HT1080 (cell line): ENCODE results near the gene TNN. TPM values are rescaled to one million over a fixed set of nuclear protein-coding genes. Genes with fewer than 3 reads are reported as not detected.

Experiments used
- DNase-seq: peaks from one replicate; pipeline ENCODE4 v3.0.0-alpha.2; 2015; ENCODE audit warnings: low read depth
- total RNA-seq: library from RNA; depleted of rRNA; stranded (reverse); fragments of >200 nt; shearing (Covaris generic); gene quantifications from 2 replicates; pipeline ENCODE4 v1.2.3, GENCODE V29; 2014

Gene TNN
- total RNA-seq, 1 experiment from 2014 or later: 0.06 TPM

DNA sequence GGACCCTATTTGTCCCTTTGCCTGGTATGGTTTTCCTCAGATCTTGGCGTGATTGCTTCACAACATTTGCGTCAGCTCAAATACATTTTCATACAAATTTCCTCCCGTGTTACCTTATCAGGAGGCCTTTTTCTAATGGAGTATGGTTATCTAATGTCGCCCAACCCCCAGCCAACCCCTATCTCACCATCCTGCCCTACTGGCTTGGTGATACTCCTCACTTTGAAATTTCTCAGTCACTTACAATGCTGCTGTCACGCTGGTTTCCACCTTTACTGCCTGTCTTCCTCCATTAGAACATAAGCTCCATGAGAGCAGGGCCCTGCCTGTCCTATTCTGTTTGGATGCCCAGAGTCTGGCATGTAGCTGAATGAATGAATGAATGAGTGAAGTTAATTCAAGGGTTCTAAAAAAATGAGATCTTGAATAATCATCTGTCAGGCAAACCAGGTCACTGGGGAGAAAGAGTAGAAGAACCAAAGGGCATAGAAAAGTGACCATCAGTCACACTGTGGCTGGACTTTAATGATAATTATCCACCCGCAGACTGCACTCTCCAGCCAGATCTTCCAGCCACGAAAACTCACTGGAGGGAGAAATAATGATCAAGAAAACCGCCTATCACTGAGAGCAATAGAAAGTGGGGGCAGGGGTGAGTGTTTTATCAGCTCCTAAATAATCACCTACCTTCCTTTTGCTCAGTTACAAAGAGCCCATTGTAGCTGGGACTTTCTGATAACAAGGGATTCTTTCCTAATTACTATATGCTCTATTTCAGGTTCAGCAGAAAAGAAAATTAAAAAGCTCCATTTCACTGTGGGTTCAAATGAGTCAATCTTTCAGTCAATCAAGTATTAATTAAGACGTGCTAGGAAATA is 103.6 kb downstream of the TNN start:
- DNase-seq: no peak

DNA sequence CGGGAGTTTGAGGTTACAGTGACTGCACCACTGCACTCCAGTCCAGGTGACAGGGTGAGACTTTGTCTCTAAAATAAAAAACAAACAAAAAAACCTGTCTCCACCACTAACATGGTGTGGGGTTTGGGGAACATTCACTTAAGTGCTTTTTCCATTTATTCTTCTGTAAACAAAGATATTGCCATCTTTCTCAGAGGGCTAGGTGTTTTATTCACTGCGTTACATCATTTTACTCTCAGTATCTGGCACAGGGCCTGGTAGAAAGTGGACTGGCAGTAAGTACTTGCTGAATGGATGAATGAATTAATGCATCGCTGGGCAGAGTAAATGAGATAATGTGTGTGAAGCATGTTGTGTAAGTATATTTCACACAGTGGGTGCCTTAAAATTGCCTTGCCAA is 104.9 kb downstream of the TNN start:
- DNase-seq: no peak

DNA sequence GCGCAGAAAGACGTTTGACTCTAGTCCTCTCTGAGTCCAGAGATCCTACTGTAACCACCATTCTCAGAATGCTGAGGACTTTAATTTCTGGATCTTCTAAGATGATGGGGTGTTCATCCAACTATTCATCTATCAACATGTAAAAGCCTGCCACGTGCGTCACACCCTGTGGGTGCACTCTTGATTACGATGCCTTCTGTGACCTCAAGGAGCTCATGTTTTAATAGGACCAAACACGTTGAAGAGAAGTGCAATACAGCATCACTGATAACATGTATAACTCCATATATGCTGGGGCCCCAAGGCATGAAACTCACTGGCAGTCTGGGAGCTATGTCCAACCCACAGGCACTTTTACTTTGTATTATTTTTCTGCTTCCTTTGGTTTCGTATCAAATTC is 105.9 kb downstream of the TNN start:
- no peak for DNase-seq

DNA sequence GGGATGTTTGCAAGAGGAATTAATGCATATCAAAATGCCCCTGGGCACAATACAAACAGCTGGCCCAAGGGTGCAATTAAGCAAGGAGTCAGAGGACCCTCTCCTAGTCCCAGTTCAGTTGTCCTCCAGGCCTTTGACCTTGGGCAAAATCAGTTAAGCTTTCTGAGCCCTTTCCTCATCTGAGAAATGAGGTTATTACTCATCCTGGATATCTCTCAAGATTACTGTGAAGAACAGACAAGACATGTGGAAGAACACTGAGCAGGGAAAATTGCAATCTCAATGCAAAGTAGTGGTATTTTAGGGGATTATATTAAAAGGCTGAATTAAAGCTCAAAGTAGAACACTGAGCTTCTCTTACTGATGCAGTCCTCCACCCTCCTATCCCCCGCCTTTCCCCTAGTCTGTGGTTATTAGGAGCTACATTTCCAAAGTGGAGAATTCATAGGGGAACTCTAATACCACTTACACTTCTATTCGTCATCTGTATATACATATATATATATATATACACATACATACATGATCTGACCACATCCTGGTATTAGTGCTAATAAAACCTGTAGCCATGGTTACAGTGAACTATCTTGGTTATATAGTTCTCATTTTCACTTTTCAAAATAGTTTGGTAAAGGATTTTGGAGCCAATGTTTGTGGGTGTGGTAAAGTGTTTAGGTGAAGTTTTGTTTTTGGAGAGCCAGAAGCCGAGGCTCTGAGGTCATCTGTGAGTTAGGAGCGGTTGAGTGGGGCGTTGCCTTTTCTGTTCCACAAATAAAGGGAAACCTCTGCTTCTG is 106.9 kb downstream of the TNN start:
- no peak for DNase-seq

DNA sequence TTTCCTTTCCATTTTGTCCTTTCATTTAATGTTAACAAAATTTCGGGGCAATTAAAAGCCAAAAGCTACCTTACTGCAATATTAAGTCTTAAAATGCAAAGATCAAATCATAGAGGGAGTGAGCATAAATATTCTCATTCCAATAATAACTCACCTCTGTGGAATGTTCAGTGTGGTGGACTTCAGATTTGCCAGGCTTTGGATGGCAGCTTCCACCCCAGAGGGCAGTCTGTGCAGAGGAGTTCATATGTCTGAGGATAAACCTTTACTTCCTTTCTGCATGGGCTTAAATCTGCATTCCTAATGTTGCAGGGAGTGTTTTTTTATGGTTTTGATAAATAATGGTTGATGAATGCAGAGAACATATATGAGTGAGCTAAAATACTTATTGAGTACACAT is 108.6 kb downstream of the TNN start:
- peak; percentile 56 for DNase-seq

DNA sequence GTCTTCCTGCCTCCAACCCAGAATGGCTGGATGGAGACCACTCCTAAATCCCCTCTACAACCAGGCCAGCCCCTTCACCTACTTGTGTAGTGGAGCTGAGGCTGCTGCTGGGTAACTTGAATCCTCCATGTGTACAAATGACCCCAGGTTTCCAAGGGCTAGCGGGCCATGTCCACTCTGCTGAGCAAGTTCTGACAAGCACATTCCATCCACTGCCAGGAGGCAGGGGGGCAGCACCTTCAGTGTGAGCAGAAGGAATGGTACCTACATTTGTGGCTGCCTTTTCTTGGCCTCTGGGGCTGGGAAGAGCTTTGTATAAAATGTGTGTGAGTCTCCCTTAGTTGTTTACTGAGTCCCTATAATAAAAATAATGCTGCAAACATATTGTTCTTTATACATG is 110.4 kb downstream of the TNN start:
- DNase-seq: no peak

DNA sequence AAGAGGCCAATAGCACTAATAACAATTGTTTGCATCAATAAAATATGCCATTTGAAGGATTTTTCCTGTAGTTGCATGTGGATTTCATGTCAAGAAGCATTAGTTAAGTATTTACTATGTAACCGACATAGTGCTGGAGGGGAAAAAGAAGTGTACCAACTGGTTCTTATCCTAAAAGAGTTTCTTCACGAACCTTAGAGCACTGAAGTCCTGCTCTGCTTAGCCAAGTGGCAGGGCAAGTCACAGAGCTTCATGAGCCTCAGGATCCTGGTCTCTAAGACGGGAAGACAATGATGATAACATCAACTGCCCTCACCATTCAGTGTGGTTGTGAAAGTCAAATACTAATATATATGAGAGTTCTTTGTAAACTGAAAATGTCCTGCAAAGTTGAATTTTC is 110.8 kb downstream of the TNN start:
- DNase-seq: no peak

DNA sequence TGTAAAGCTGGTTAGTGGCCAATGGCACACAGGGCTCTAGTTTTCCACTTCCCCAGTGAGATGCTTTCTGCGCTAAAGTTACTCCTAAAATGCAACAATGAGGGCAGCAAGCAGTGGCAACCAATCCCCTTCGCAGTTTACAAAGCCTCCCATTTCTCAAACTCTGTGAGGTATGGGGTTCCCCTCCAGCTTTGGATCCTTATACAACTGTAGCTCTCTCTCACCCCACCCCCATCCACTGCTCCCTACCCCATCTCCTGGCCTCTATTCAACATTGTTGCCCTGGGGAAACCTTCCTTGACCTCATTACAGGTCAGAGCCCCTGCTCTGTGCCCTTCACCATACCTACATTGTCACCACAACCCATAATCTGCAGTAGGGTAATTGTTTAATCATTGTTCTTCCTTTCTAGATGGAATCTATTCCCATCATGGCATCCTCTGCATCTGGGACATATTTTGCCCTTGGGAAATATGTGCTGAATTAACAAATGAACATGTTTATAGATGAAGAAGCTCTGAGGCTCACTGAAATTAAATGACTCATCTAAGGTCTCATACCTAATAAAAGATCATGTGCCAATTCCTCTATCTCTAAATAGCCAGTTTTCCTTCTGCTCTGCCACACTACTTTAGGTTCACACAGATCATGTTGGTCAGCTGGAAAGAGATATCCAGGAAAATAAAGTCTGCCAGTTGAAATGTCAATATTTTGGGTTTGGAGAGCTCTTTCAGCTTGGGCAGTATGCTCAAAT is 112.4 kb downstream of the TNN start:
- no peak for DNase-seq

DNA sequence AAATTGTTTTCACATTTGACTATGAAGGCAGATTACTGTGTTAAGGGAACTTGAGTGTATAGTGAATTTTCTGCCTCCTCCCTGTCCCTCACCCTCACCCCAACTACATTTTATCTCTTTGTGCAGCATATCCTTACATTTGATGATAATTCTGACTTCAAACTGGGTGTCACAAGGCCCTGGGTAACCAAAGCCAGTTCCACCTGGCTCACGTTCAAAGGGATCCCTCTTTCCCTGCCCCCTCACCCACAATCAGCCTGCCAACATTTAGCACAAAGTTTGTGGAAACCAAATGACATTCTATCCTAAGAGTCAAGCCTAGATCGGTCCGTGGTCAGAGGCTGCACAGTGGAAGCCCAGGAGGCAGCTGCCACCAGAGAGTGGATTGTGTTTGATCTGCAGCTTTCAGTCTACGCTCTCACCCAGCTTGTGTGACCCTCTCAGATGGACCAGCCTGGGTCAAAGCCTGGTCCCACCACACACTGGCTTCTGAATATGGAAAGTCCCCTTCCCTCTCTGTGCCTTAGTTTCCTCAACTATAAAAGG is 114.6 kb downstream of the TNN start:
- no peak for DNase-seq

DNA sequence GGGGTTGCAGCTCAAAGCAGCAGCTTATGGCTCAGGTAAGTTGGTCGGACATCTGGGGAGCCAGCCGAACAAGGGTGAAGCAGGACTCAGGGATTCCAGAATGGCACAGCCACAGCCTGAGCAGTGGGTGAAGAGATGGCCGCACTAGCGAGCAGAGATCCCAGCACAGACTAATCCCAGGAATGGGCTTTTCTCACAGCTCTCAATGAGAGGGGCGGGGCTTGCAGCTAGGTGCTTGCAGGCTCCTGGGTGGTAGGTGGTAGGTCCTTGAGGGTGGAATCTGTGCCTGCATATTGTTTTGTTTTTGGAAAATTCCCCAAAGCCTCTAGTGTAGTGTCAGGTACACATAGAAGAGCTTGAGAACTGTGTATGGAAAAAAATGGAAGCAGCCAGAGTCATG is 116.0 kb downstream of the TNN start:
- no peak for DNase-seq

DNA sequence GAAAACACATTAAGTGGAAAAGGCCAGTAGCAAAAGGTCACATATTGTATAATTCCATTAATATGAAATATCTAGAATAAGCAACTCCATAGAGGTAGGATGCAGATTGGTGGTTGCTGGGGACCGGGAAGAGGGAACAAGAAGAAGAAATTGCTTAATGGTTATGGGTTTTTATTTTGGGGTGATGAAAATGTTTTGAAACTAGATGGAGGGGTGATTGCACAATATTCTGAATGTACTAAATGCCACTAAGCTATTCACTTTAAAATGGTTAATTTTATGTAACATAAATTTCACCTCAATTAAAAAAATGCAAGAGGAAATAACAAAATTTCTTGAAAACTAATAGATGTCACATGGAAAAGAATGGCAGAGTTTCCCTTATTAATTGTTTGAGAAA is 118.3 kb downstream of the TNN start:
- no peak for DNase-seq

DNA sequence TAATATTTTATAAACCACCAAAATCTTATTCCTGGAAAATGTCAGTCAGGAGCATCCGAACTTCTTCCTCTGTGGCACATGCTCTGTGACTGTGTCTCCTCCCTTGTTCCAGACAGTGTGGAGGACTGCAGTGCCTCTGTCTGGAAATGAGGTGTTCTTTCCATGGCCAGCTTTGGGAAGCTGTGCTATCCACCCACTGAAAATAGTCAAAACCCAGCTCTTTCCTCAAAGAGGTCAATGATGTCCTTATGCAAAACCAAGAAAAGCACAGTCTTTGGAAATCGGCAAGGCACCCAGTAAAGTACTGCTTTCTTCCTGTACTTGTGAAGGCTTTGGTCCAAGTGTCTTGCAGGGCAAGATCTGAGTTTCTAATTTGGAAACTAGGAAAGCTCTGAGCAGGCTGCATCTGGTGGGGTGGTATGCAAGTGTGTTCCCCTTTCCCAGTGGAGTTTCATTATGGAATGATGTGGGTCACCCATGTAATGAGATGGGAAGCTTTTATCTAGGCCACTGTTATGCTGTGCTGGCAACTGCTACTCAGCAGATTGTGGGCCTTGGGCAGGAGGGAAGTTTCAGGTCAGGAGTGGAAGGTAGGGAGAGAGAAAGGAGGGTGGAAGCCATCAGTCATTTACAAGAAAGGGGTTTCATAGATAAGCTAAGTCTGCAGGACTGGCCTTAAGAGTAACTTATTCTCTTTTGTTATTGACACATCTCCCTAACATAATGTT is 119.0 kb downstream of the TNN start:
- no peak for DNase-seq

DNA sequence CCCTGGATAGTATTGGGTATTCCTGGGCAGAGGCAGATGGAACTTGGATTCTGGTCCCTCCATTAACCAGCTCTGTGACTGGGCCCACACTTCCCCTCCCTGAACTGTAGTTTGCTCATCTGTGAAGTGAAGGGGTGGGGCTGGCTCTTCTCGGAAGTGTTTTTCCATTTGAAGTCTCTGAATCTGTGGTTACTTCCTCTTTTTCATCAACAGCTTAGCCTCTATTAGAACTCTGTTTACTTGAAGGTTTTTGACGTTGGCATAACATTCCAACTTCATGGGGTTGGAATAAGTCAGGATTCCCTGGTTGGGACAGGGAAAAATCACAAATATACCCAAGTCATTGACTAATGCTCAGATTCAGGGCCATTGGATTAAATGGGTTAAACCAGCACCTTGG is 121.3 kb downstream of the TNN start:
- no peak for DNase-seq

DNA sequence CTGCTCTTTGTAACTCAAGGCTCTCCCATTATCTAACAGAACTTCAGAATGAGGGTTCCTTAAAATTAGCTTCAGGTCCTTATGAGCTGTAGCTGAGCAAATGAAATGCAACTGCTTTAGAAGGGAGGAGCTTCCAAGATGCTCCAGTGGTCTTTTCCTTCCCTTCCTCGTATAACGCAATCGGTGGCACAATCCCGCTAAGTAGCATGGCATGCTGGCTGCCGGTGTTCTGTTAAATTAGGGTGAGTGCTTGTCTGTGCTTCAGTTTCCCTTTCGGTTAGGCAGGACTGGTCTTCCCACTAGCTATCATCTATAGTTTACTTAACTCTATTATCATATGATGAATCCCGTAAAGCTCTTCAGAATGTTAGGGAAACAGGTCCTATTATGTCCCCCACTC is 124.0 kb downstream of the TNN start:
- no peak for DNase-seq

DNA sequence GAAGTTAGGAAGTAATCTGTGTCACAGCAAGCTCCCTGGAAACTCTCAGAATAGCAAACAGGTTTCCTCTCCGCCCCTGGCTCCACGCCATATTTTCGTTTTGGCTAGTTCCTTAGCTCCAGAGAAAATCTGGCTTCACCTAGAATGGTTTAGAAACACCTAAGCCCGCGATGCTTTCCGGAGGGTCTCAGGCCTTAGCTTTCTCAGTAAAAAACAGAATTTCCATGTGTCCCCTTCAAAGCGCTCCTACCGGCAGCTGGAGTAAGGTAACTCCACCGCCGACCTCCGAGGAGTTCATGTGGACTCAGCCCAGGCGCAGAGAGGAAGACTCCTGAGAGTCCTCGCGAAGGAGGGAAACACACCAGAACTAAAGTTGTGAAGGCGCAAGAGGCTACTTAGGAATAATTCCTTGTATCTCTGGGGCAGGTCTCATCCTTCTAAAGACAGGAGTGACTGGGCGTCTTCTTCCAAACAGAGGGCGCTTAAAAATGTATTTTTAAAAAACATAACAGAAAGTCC is 124.5 kb downstream of the TNN start:
- no peak for DNase-seq

DNA sequence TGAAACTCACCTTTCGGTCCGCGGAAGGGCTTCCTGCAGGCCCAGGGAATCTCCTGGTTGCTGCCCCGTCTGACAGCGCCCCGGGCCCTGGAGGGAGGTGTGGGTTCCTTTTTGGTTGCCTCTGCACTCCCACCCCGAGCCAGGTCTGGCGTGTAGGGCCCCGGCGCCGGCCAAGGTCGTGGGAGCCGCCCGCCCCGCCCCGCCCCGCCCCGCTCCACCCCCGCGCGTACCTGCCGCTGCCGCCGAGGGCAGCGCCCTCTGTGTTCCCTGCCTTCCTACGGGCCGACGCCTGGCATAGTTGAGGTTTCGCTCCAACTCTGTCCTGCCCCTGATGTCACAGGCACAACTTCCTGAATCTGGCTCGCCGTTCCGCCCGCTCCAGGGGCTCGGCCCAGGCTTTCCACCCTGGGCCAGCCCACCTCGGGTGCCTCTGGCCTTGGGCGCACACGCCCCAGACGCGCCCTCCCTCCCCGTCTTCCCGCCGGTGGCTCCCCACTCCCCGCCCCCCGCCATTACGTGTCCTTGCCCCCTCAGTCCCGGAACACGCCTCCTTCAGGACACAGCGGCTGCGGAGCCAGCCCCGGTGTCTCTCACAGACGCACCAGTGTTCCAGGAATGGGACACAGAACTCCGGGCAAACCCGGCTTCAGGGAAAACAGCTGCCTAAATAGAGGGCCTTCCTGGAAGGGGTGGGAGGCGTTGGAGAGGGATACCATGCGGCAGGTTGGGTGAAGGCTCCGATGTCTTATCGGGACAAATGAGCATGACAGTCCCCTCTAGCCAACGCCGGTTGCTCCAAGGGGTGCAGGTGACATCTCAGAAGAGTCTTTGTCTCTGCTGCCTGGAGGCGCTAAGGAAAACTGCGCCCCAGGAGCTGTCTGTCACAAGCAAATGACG is 125.2 kb downstream of the TNN start, which contains the start of gene KIAA0040:
Gene KIAA0040, minus strand, starts transcription at position 147 of the 897 bp plus-strand sequence. CDS start 31,763 bp downstream, outside the sequence.
- no peak for DNase-seq

DNA sequence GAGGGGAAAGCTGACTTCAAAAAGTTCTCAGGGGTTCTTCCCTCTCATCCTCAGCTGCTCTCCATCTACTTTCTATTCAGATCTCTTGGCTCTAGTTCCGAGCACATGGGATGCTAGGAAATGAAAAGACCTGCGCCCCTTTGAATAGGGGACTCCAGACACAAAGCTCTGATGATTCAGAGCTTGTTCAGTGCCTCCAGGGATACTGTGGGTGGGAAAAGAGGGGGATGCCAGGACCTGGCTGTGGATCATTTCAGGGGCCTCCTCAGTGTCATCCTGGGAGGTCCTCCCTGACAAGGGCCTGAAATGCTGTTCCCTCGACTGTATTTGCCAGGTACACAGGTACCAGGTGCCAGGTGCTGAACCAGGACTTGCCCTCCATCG is 125.9 kb downstream of the TNN start:
- no peak for DNase-seq

DNA sequence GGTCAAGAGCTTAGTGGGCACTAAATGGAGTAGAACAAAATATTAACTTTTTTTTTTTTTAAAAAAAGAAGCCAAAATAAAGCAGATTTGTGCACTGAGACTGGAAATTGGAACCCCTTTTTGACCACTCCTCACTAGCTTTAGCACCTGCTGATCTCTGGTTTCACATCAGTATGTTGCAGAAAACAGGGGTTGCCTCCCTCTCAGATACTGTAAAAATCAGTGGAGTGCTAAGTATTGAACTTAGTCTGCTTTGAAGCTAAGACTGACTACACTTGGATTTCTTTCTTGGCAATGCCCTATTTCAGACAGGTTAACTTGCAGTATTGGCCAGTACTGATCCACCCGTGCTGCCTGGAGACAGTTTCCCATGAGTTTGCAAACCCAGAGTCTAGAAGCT is 127.6 kb downstream of the TNN start:
- no peak for DNase-seq

DNA sequence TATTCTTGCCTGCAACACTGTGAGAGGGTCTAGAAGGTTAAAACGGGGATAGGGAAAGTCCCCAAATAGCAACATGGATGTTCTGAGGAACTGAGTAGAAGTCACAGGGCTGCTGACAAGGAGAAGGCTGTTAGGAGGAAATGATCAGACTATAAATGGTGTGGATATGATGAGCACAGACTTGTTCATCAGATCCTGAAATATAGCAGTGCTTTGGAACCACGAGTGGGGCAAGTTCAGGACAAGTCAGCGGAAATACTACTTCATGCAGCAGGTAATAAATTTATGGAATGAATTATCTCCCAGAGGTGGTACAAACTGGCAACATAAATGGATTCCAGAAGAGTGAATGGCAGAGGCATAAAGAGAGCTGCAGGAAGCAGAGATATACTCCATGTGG is 128.2 kb downstream of the TNN start:
- DNase-seq: no peak

DNA sequence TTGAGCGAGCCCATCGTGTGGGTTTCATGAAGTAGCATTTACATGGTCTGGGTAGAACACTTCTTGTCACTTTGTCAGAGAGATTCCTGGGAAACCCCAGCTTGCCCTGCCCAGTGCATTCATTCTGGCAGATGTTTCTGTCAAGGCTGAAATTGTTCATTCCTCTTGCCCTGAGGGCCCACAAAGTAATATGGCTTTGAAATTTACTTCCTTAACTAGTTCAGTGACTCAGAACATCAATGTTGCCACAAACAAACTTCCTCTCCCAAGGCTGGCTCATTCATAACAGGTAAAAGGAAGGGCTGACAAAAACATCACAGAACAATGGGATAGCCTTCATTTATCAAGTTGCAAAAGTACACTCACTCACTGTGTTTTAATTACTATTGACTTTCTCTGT is 129.9 kb downstream of the TNN start:
- peak; percentile 78 for DNase-seq
